ENCODE measurements around the gene SHOX. TPM values are rescaled to one million over a fixed set of nuclear protein-coding genes. Genes with fewer than 3 reads are reported as not detected.

Gene SHOX
- total RNA-seq, 1 experiment from 2014 or later = not detected

DNA sequence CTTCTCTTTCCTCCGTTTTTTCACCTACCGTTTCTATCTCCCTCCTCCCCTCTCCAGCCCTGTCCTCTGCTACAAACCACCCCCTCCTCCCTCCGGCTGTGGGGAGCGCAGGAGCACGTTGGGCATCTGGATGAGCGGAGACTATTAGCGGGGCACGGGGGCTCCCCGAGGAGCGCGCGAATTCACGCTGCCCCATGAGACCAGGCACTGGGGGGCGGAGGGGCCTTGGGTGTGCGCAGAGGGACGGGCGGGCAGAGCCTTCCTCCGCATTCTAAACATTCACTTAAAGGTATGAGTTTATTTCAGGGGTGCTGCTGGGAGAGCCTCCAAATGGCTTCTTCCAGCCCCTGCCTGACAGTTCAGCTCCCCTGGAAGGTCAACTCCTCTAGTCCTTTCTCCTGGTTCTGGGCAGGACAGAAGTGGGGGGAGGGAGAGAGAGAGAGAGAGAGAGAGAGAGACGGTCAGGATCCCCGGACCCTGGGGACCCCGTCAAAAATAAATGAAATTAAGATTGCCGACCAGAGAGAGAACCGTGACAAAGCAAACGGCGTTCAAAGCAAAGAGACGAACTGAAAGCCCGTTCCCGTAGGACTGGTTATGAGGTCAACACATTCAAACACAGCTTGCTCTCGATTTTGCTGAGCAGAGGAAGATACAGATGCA lies 5.0 kb downstream of the SHOX start:
- Histone ChIP-seq H3K9me3 (ENCODE audit: insufficient read depth, low read depth) (no peaks in the 10 kb centered on the region), H2AFZ (no peak overlapping the region), H3K9me2 (ENCODE audit: insufficient read depth) (no peaks in the 10 kb centered on the region), H3K27me3 (ENCODE audit: insufficient read depth, low read depth) (peaks cover 33% of the 10 kb centered on the region), H3K4me2 (no peak overlapping the region), H3K4me3 (no peak overlapping the region), H3K4me1 (replicated peaks; ENCODE audit: insufficient read depth) (no peaks in the 10 kb centered on the region), H3K79me2 (ENCODE audit: low read depth) (no peaks in the 10 kb centered on the region), H4K20me1 (ENCODE audit: insufficient read depth) (no peaks in the 10 kb centered on the region), H3K27ac (no peak overlapping the region), H3F3A (ENCODE audit: insufficient read depth, low read depth) (no peaks in the 10 kb centered on the region), H3K36me3 (ENCODE audit: low read depth) (no peaks in the 10 kb centered on the region)
- CTCF ChIA-PET = no interaction called here
- POLR2A ChIA-PET (ENCODE audit: unreplicated experiment) = no interaction called here
- no TSS peak for BruUV-seq (replicated peaks)
- TF ChIP-seq, protein P1, sequence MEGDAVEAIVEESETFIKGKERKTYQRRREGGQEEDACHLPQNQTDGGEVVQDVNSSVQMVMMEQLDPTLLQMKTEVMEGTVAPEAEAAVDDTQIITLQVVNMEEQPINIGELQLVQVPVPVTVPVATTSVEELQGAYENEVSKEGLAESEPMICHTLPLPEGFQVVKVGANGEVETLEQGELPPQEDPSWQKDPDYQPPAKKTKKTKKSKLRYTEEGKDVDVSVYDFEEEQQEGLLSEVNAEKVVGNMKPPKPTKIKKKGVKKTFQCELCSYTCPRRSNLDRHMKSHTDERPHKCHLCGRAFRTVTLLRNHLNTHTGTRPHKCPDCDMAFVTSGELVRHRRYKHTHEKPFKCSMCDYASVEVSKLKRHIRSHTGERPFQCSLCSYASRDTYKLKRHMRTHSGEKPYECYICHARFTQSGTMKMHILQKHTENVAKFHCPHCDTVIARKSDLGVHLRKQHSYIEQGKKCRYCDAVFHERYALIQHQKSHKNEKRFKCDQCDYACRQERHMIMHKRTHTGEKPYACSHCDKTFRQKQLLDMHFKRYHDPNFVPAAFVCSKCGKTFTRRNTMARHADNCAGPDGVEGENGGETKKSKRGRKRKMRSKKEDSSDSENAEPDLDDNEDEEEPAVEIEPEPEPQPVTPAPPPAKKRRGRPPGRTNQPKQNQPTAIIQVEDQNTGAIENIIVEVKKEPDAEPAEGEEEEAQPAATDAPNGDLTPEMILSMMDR (conservative IDR thresholded peaks at IDR 0.05) = no peak
- no peak for TF ChIP-seq EZH2 (IDR thresholded peaks at IDR 0.05; ENCODE audit: low read depth)
- intact Hi-C loops (cut with micrococcal nuclease; ENCODE audit: unreplicated experiment) = no loop called here
- DNase-seq = no peak

DNA sequence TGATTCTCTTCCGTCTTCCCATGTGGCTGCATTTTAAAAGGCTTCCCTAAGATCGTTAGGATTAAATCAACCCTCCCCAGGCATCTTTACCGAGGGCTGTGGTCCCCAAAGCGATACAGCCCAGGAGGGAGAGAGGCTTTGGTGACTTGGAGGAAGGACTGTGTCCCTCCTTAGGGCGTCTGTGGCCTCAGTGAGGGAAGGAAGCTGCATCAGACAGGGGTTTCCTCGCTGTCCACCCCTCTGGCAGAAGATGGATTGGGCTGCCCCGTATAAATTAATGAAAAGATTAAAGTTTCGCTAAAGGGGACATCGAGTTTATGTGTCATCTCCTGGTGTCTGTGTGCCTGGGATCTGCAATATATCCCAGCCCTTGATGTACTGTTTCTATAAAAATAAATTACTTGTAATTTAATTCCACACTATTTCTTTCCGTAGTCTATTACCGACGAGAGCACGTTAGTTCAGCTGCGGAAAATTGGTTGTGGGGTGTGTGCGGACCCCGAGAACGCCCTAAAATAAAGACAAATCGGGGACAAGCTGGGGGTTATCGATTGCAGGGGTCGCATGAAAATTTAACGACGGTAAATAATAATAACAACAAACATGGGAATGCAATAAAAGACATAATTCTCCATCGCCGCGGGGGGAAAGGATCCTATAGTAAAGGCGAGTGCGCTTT lies 6.5 kb downstream of the SHOX start:
- Histone ChIP-seq H4K20me1 (ENCODE audit: insufficient read depth) (no peaks in the 10 kb centered on the region), H3K9me2 (ENCODE audit: insufficient read depth) (no peaks in the 10 kb centered on the region), H3K4me2 (no peak overlapping the region), H3K79me2 (ENCODE audit: low read depth) (no peaks in the 10 kb centered on the region), H3K27me3 (ENCODE audit: insufficient read depth, low read depth) (peaks cover 32% of the 10 kb centered on the region), H3K27ac (no peak overlapping the region), H3K36me3 (ENCODE audit: low read depth) (no peaks in the 10 kb centered on the region), H3K4me3 (no peak overlapping the region), H3F3A (ENCODE audit: insufficient read depth, low read depth) (no peaks in the 10 kb centered on the region), H3K9me3 (ENCODE audit: insufficient read depth, low read depth) (no peaks in the 10 kb centered on the region), H3K4me1 (replicated peaks; ENCODE audit: insufficient read depth) (no peaks in the 10 kb centered on the region), H2AFZ (no peak overlapping the region)
- TF ChIP-seq EZH2 (IDR thresholded peaks at IDR 0.05; ENCODE audit: low read depth) = no peak
- TF ChIP-seq, protein P1 (conservative IDR thresholded peaks at IDR 0.05) = no peak
- CTCF ChIA-PET = no interaction called here
- POLR2A ChIA-PET (ENCODE audit: unreplicated experiment) = no interaction called here
- DNase-seq = no peak
- BruUV-seq (replicated peaks) = no TSS peak
- intact Hi-C loops (cut with micrococcal nuclease; ENCODE audit: unreplicated experiment) = no loop called here

DNA sequence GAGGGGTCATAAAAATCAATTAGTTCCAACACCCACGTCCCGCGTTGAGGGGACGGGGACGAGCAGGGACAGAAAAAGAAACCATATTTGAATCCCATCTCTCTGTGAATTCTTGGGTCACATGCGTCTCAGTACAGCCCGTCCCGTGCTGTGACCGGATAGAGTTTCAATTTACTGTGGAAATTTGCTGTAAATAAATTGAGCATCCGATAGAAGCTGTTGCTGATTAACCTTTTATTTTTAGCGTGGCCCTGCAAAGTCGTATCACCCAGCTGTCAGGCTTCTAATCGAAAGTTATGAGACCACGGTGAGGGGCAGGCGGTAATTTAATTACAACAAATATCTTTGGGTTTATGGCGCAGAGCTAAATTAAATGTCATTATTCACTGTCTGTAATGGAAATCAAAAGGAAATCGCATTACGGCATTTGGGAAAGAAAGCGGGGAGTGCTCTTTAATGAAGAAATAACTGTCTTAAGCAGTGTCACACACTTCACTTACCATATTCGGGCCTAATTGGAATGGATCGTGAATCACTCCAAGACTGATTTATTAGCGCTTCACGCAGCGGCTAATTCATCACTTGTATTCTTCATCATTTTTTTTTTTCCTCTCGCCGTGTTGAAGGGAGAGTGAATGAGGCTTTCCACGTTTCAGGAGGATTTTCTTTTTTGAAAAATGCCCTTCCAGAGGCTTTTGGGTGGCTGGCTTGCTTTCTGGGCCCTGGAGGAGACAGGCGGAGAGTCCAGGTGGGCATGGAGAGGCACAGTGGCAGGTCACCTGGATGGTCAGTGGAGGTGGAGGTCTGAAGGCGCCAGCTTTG lies 7.3 kb downstream of the SHOX start:
- Histone ChIP-seq H3K36me3 (ENCODE audit: low read depth) (no peaks in the 10 kb centered on the region), H4K20me1 (ENCODE audit: insufficient read depth) (no peaks in the 10 kb centered on the region), H3K27ac (no peak overlapping the region), H3K4me3 (no peak overlapping the region), H3F3A (ENCODE audit: insufficient read depth, low read depth) (no peaks in the 10 kb centered on the region), H3K4me1 (replicated peaks; ENCODE audit: insufficient read depth) (no peaks in the 10 kb centered on the region), H3K9me3 (ENCODE audit: insufficient read depth, low read depth) (no peaks in the 10 kb centered on the region), H2AFZ (no peak overlapping the region), H3K79me2 (ENCODE audit: low read depth) (no peaks in the 10 kb centered on the region), H3K9me2 (ENCODE audit: insufficient read depth) (no peaks in the 10 kb centered on the region), H3K4me2 (no peak overlapping the region), H3K27me3 (ENCODE audit: insufficient read depth, low read depth) (peaks cover 26% of the 10 kb centered on the region)
- BruUV-seq (replicated peaks) = no TSS peak
- ChIA-PET CTCF (no interaction called here), POLR2A (ENCODE audit: unreplicated experiment) (no interaction called here)
- TF ChIP-seq, protein P1 (conservative IDR thresholded peaks at IDR 0.05) = no peak
- TF ChIP-seq EZH2 (IDR thresholded peaks at IDR 0.05; ENCODE audit: low read depth) = no peak
- intact Hi-C loops (cut with micrococcal nuclease; ENCODE audit: unreplicated experiment) = no loop called here
- DNase-seq = no peak
